ENCODE measurements around the gene NKG7. TPM values are rescaled to one million over a fixed set of nuclear protein-coding genes. Genes with fewer than 3 reads are reported as not detected.

NKG7 gene
- total and polyA plus RNA-seq, 2 experiments from 2014 or later, result not detected

DNA sequence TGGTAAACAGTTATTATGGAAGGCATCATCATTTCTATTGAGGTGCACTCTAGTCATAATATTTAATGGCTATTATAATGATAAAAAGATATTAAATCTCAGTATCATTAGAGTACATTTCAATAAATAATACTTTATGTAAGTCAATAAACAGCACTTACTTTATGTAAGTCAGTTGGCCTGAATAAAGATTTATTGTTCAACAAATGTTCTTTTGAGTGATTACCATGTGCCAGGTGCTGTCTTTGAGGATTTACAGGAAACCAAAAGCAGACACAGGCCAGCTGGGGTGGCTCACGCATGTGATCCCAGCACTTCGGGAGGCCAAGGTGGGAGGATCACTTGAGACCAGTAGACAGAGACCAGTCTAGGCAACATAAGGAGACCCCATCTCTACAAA lies 5.0 kb upstream of the NKG7 start:
- WGBS (ENCODE audit: low lambda C conversion rate, missing lambda C conversion rate), result 89% methylated on average over 2 of the region's 2 CpGs
- Histone ChIP-seq H3K27me3 (no peaks in the 10 kb centered on the region), H3K9me2 (replicated peaks; ENCODE audit: insufficient read depth) (no peaks in the 10 kb centered on the region), H2AFZ (no peak overlapping the region), H3K9me3 (ENCODE audit: low read depth) (no peaks in the 10 kb centered on the region), H3K27ac (no peak overlapping the region), H3K4me3 (no peak overlapping the region), H4K20me1 (ENCODE audit: insufficient read depth, poor library complexity, severe bottlenecking) (no peaks in the 10 kb centered on the region), H3K36me3 (replicated peaks; ENCODE audit: insufficient read depth, low read depth) (no peaks in the 10 kb centered on the region), H3K4me1 (ENCODE audit: insufficient read depth) (no peaks in the 10 kb centered on the region), H3K4me2 (no peak overlapping the region), H3K79me2 (no peaks in the 10 kb centered on the region)
- DNase-seq (ENCODE audit: low spot score), result no peak
- TF ChIP-seq EZH2 (IDR thresholded peaks at IDR 0.05; ENCODE audit: borderline replicate concordance) (no peak), EZH2phosphoT487 (IDR thresholded peaks at IDR 0.05; ENCODE audit: low read depth, severe bottlenecking, unreplicated experiment) (no peak), CTCF (IDR thresholded peaks at IDR 0.05; ENCODE audit: poor library complexity) (no peak)

DNA sequence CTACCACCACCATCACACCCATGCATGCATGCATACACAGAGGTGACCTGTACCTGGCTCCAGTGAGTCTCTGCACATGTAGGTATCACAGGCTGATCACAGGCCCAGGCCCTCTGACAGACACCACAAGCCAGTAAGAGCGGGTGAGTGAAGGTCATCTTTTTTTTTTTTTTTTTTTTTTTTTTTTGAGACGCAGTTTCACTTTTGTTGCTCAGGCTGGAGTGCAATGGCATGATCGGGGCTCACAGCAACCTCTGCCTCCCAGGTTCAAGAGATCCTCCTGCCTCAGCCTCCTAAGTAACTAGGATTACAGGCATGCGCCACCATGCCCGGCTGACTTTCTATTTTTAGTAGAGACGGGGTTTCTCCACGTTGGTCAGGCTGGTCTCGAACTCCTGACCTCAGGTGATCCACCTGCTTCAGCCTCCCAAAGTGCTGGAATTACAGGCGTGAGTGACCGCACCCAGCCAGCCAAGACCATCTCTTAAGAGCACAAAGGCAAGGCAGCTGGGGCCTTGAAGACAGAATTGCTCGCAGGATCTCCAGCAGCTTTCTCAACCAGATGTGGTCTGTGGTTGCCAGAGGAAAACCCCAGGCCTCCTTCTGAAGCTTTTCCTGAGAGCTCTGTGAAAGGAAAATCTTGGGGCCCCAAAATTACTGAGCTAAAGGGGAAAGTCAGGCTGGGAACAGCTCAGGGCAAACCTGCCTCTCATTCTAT lies 3.2 kb upstream of the NKG7 start:
- Histone ChIP-seq H3K79me2 (no peaks in the 10 kb centered on the region), H3K4me2 (no peak overlapping the region), H3K27ac (no peak overlapping the region), H2AFZ (no peak overlapping the region), H3K9me2 (replicated peaks; ENCODE audit: insufficient read depth) (no peaks in the 10 kb centered on the region), H3K4me1 (ENCODE audit: insufficient read depth) (no peaks in the 10 kb centered on the region), H3K9me3 (ENCODE audit: low read depth) (no peaks in the 10 kb centered on the region), H3K4me3 (no peak overlapping the region), H3K27me3 (no peaks in the 10 kb centered on the region), H3K36me3 (replicated peaks; ENCODE audit: insufficient read depth, low read depth) (no peaks in the 10 kb centered on the region), H4K20me1 (ENCODE audit: insufficient read depth, poor library complexity, severe bottlenecking) (no peaks in the 10 kb centered on the region)
- no peak for DNase-seq (ENCODE audit: low spot score)
- no peak for TF ChIP-seq CTCF (IDR thresholded peaks at IDR 0.05; ENCODE audit: poor library complexity)
- TF ChIP-seq EZH2 (IDR thresholded peaks at IDR 0.05; ENCODE audit: borderline replicate concordance), result no peak
- no peak for TF ChIP-seq EZH2phosphoT487 (IDR thresholded peaks at IDR 0.05; ENCODE audit: low read depth, severe bottlenecking, unreplicated experiment)
- WGBS (ENCODE audit: low lambda C conversion rate, missing lambda C conversion rate), result 87% methylated on average over 11 of the region's 11 CpGs

DNA sequence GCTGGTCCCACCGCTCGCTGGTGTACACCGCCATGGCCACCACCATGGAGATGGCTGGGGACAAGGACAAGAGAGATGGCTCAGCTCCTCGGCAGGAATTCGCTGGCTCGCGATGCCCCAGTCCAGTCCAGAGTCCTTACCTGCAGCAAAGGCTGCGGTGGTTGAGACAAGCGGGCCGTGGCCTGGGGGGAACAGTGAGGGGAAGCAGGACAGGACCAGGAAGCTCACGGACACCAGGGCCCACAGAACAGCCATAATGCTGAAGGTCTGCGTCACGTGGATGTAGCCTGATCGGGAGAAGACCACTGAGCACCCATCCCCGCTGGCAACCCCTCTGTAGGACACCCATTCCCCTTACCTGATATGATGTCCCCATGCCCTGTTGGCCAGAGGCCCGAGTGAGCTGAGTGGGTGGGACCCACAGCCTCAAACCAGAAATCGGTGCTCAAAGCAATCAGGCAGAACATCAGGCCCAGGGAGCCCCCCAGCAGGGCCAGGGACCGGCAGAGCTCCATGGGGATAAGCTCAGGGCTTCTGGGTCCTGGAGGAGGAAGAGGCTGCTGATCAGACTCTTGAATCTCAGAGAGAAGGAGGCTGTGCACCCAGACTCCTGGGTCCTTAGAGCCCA lies 319 bp downstream of the NKG7 start:
- no peak overlapping the region for H3K27ac ChIP-seq
- 88% methylated on average over 18 of the region's 18 CpGs for WGBS (ENCODE audit: low lambda C conversion rate, missing lambda C conversion rate)

More for the DNA sequence above, 319 bp downstream of the NKG7 start:
- Histone ChIP-seq H3K36me3 (replicated peaks; ENCODE audit: insufficient read depth, low read depth) (no peaks in the 10 kb centered on the region), H4K20me1 (ENCODE audit: insufficient read depth, poor library complexity, severe bottlenecking) (no peaks in the 10 kb centered on the region), H3K9me3 (ENCODE audit: low read depth) (no peaks in the 10 kb centered on the region), H3K79me2 (no peaks in the 10 kb centered on the region), H3K4me3 (no peak overlapping the region), H3K4me2 (no peak overlapping the region), H3K9me2 (replicated peaks; ENCODE audit: insufficient read depth) (no peaks in the 10 kb centered on the region), H3K4me1 (ENCODE audit: insufficient read depth) (peaks cover 7% of the 10 kb centered on the region), H2AFZ (no peak overlapping the region), H3K27me3 (no peaks in the 10 kb centered on the region)
- TF ChIP-seq EZH2phosphoT487 (IDR thresholded peaks at IDR 0.05; ENCODE audit: low read depth, severe bottlenecking, unreplicated experiment) (no peak), EZH2 (IDR thresholded peaks at IDR 0.05; ENCODE audit: borderline replicate concordance) (no peak), CTCF (IDR thresholded peaks at IDR 0.05; ENCODE audit: poor library complexity) (no peak)
- DNase-seq (ENCODE audit: low spot score), result no peak
